Peyer's patch (tissue), 4 donors: Measurements from ENCODE around the gene CNTNAP2. TPM values are rescaled to one million over a fixed set of nuclear protein-coding genes. Genes with fewer than 3 reads are reported as not detected.

ENCODE experiments used
- DNase-seq, 3 donors: peaks; one replicate each; pipeline ENCODE4 v3.0.0-alpha.2; 2017 to 2019
- H3K27ac ChIP-seq, 4 donors: fragments of 200-600 bp; sonication (generic); one replicate each; pipeline ENCODE4 v1.5.1; 2016 to 2019
- H3K27me3 ChIP-seq, 2 donors: fragments of 200-600 bp; sonication (generic); one replicate each; pipeline ENCODE4 v1.5.1; 2019
- H3K36me3 ChIP-seq, 3 donors: fragments of 200-600 bp; sonication (generic); one replicate each; pipeline ENCODE4 v1.5.1; 2016 to 2019
- H3K4me1 ChIP-seq, 4 donors: fragments of 200-600 bp; sonication (generic); one replicate each; pipeline ENCODE4 v1.5.1; 2016 to 2019
- H3K4me3 ChIP-seq, 4 donors: fragments of 200-600 bp; sonication (generic); 1 replicate in 3 of 4; 2 replicates in 1 of 4; pipeline ENCODE4 v1.5.1; 2016 to 2019; ENCODE audit warnings: mild to moderate bottlenecking in 1 of 4
- H3K9me3 ChIP-seq, 4 donors: fragments of 200-600 bp; sonication (generic); one replicate each; pipeline ENCODE4 v1.5.1; 2016 to 2019; ENCODE audit warnings: mild to moderate bottlenecking in 1 of 4
- POLR2A ChIP-seq, 2 donors: fragments of 450-650 bp; IDR thresholded peaks; one replicate each; pipeline ENCODE4 v1.5.1; 2017; ENCODE audit warnings: antibody characterized with exemption in 2 of 2, mild to moderate bottlenecking in 2 of 2, moderate library complexity in 2 of 2
- total RNA-seq, 4 donors: library from RNA; depleted of rRNA; stranded (reverse); fragments of >200 nt; gene quantifications; one replicate each; pipeline ENCODE4 v1.1.0, GENCODE V29; 2016
- TF ChIP-seq, protein P1 (sequence below), 6 experiments: fragments of 450-650 bp in 4 of 6; fragments of 200-600 bp in 2 of 6; sonication (generic) in 1 of 6; IDR thresholded peaks; one replicate each; pipeline ENCODE4 v1.5.1; 2017 to 2019; ENCODE audit warnings: antibody characterized with exemption in 6 of 6, mild to moderate bottlenecking in 3 of 6, moderate library complexity in 1 of 6

CNTNAP2 gene
- total RNA-seq, 4 donors from 2014 or later: 1.5 to 4.9 (median 3.6) TPM

DNA sequence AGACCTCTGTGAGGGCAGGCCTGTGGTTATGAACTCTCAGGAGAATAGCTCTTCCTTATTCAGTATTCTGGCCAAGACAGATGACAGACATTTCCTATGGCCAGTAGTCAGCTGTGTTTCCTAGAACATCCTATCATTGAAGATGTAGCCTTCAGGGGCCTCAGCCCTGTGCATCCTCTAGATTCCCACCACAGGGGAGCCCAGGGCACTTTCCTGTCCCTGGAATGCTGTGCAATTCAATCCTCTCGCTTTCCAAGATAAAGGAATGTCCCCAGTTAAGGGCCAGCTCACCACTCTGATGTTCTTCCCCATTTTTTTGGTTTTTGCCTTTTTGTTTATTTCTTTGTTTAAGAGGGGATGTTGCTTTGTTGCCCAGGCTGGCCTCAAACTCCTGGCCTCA lies 1895.2 kb downstream of the CNTNAP2 start:
- no peak for TF ChIP-seq POLR2A (IDR thresholded peaks at IDR 0.05)
- TF ChIP-seq, protein P1, sequence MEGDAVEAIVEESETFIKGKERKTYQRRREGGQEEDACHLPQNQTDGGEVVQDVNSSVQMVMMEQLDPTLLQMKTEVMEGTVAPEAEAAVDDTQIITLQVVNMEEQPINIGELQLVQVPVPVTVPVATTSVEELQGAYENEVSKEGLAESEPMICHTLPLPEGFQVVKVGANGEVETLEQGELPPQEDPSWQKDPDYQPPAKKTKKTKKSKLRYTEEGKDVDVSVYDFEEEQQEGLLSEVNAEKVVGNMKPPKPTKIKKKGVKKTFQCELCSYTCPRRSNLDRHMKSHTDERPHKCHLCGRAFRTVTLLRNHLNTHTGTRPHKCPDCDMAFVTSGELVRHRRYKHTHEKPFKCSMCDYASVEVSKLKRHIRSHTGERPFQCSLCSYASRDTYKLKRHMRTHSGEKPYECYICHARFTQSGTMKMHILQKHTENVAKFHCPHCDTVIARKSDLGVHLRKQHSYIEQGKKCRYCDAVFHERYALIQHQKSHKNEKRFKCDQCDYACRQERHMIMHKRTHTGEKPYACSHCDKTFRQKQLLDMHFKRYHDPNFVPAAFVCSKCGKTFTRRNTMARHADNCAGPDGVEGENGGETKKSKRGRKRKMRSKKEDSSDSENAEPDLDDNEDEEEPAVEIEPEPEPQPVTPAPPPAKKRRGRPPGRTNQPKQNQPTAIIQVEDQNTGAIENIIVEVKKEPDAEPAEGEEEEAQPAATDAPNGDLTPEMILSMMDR (IDR thresholded peaks at IDR 0.05): no peak
- DNase-seq: no peak
- H3K4me1 ChIP-seq: no peaks in the 10 kb centered on the region

GRCh38 chr7:148014001-148014400 lies 1897.4 kb downstream of the CNTNAP2 start:
- TF ChIP-seq, protein P1 (IDR thresholded peaks at IDR 0.05): no peak
- no peak for TF ChIP-seq POLR2A (IDR thresholded peaks at IDR 0.05)
- Histone ChIP-seq H3K27me3 (no peaks in the 10 kb centered on the region), H3K9me3 (no peaks in the 10 kb centered on the region), H3K27ac (no peak overlapping the region), H3K4me1 (no peaks in the 10 kb centered on the region), H3K4me3 (no peak overlapping the region), H3K36me3 (no peaks in the 10 kb centered on the region)
- no peak for DNase-seq

More for the DNA sequence above, 1895.2 kb downstream of the CNTNAP2 start:
- no peak overlapping the region for H3K4me3 ChIP-seq
- no peak overlapping the region for H3K27ac ChIP-seq
- no peaks in the 10 kb centered on the region for H3K9me3 ChIP-seq
- H3K36me3 ChIP-seq: no peaks in the 10 kb centered on the region
- H3K27me3 ChIP-seq: no peaks in the 10 kb centered on the region

DNA sequence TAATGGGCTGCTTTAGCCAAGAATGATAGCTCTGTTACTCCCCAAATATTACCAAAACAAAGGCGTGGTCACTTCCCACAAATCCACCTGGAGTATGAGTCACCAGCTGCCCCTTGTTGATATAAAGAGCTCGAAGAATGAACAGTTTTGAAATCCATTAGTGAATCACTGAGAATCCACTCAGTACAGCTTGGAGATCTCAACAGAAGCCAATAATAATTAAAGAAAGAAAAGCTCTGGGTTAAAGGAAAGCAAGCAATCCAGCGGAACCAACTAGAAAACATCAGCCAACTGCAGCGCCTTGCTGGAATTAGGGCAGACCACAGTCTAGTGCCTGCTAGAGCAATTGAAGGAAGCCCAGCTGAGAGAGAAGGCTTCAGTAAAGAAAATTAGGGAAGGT lies 1897.9 kb downstream of the CNTNAP2 start:
- no peak overlapping the region for H3K27ac ChIP-seq
- H3K36me3 ChIP-seq: no peaks in the 10 kb centered on the region
- no peaks in the 10 kb centered on the region for H3K4me1 ChIP-seq
- no peaks in the 10 kb centered on the region for H3K27me3 ChIP-seq
- no peak for TF ChIP-seq POLR2A (IDR thresholded peaks at IDR 0.05)
- TF ChIP-seq, protein P1 (IDR thresholded peaks at IDR 0.05): no peak
- no peak for DNase-seq
- no peaks in the 10 kb centered on the region for H3K9me3 ChIP-seq
- no peak overlapping the region for H3K4me3 ChIP-seq

DNA sequence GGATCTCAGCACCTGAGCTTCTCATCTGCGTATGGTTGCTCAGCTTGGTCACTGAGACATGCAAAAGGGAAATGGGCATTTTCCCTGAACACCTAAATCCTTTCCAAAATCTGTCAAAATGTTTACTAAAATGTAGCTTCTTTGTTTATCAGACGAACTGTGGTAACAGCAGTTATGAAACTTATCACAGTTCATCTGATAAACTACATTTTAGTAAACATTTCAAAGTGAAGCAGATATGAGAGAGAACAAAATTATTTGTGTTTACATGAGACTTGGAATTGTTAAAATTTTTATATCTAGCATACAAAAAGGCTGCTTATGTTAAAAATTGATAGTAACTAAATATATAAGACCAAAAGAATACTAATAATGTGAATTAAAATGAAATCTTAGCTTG lies 1900.5 kb downstream of the CNTNAP2 start:
- Histone ChIP-seq H3K36me3 (no peaks in the 10 kb centered on the region), H3K4me3 (no peak overlapping the region), H3K27ac (no peak overlapping the region), H3K27me3 (no peaks in the 10 kb centered on the region), H3K4me1 (no peaks in the 10 kb centered on the region), H3K9me3 (no peaks in the 10 kb centered on the region)
- TF ChIP-seq, protein P1 (IDR thresholded peaks at IDR 0.05): no peak
- no peak for TF ChIP-seq POLR2A (IDR thresholded peaks at IDR 0.05)
- DNase-seq: no peak

- H3K4me3 ChIP-seq: no peak overlapping the region
- TF ChIP-seq, protein P1 (IDR thresholded peaks at IDR 0.05): no peak
- no peak for TF ChIP-seq POLR2A (IDR thresholded peaks at IDR 0.05)
- no peaks in the 10 kb centered on the region for H3K36me3 ChIP-seq
- DNase-seq: no peak
- H3K4me1 ChIP-seq: no peaks in the 10 kb centered on the region
- no peaks in the 10 kb centered on the region for H3K9me3 ChIP-seq
- no peak overlapping the region for H3K27ac ChIP-seq
- H3K27me3 ChIP-seq: no peaks in the 10 kb centered on the region
Measured at GRCh38 chr7:148020679-148021078, 1904.1 kb downstream of the CNTNAP2 start.

- no peaks in the 10 kb centered on the region for H3K4me1 ChIP-seq
- TF ChIP-seq, protein P1 (IDR thresholded peaks at IDR 0.05): no peak
- TF ChIP-seq POLR2A (IDR thresholded peaks at IDR 0.05): no peak
- H3K27ac ChIP-seq: no peak overlapping the region
- no peaks in the 10 kb centered on the region for H3K9me3 ChIP-seq
- H3K4me3 ChIP-seq: no peak overlapping the region
- H3K36me3 ChIP-seq: no peaks in the 10 kb centered on the region
- no peak for DNase-seq
- no peaks in the 10 kb centered on the region for H3K27me3 ChIP-seq
Measured at GRCh38 chr7:148021507-148022045, 1905.0 kb downstream of the CNTNAP2 start.
